Measurements from ENCODE around the gene CBY1. TPM values are rescaled to one million over a fixed set of nuclear protein-coding genes. Genes with fewer than 3 reads are reported as not detected.

Gene CBY1
- total RNA-seq, 1 donor from 2014 or later: 25.0 TPM

GRCh38 chr22:38699784-38700183, 43.3 kb downstream of the CBY1 start:
- H3K27me3 ChIP-seq (ENCODE audit: control insufficient read depth, insufficient read depth, low read length): no peaks in the 10 kb centered on the region
- H3K36me3 ChIP-seq (ENCODE audit: control insufficient read depth, insufficient read depth, low read length): no peaks in the 10 kb centered on the region
- peak overlapping the region; percentile 59 for H3K4me3 ChIP-seq (ENCODE audit: low read depth, low read length)
- TF ChIP-seq, protein P1, sequence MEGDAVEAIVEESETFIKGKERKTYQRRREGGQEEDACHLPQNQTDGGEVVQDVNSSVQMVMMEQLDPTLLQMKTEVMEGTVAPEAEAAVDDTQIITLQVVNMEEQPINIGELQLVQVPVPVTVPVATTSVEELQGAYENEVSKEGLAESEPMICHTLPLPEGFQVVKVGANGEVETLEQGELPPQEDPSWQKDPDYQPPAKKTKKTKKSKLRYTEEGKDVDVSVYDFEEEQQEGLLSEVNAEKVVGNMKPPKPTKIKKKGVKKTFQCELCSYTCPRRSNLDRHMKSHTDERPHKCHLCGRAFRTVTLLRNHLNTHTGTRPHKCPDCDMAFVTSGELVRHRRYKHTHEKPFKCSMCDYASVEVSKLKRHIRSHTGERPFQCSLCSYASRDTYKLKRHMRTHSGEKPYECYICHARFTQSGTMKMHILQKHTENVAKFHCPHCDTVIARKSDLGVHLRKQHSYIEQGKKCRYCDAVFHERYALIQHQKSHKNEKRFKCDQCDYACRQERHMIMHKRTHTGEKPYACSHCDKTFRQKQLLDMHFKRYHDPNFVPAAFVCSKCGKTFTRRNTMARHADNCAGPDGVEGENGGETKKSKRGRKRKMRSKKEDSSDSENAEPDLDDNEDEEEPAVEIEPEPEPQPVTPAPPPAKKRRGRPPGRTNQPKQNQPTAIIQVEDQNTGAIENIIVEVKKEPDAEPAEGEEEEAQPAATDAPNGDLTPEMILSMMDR (IDR thresholded peaks at IDR 0.05; ENCODE audit: insufficient read depth, low read length, poor library complexity, severe bottlenecking): no peak
- no peak for DNase-seq (ENCODE audit: low read depth)

- Histone ChIP-seq H3K4me3 (ENCODE audit: low read depth, low read length) (peak overlapping the region; percentile 59), H3K36me3 (ENCODE audit: control insufficient read depth, insufficient read depth, low read length) (no peaks in the 10 kb centered on the region), H3K27me3 (ENCODE audit: control insufficient read depth, insufficient read depth, low read length) (no peaks in the 10 kb centered on the region)
- TF ChIP-seq, protein P1 (IDR thresholded peaks at IDR 0.05; ENCODE audit: insufficient read depth, low read length, poor library complexity, severe bottlenecking): no peak
- no peak for DNase-seq (ENCODE audit: low read depth)
Measured at GRCh38 chr22:38700270-38700788, 43.9 kb downstream of the CBY1 start.

GRCh38 chr22:38700789-38701628, 44.6 kb downstream of the CBY1 start, which contains the start of gene JOSD1:
TSS of gene JOSD1 (minus strand) at chr22:38700943. CDS start at chr22:38699987, 956 bp downstream.
- no peaks in the 10 kb centered on the region for H3K36me3 ChIP-seq (ENCODE audit: control insufficient read depth, insufficient read depth, low read length)
- peak; percentile 56 for DNase-seq (ENCODE audit: low read depth)
- TF ChIP-seq, protein P1 (IDR thresholded peaks at IDR 0.05; ENCODE audit: insufficient read depth, low read length, poor library complexity, severe bottlenecking): no peak
- H3K27me3 ChIP-seq (ENCODE audit: control insufficient read depth, insufficient read depth, low read length): no peaks in the 10 kb centered on the region
- H3K4me3 ChIP-seq (ENCODE audit: low read depth, low read length): peak within 1 kb of the TSS; percentile 59

DNA sequence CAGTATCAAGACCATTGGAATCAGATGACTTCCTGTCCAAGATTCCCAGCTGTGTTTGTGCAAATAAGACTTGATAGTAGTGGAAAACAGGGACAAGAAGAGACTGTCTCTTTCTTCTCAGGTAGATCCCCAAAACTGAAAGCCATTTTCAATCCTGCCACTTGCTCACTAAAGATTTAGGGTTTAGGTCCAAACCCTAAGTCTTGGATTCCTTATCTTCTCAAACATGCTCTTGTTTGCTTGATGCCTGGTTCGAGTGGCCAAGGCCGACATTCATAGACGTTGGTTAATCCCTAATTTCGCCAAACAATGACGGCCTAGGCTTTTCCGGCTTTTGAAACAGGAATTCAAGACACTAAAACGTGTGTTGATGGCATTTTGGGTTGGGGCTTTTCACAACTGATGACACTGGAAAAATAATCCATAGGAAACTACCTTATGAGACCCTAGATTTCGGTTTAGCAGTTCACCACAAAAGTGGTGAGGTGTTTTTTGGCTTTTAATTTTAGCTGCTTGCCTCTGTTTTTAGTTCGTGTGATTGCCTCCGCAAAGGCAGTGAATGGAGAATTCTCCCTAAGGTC, 48.3 kb downstream of the CBY1 start:
- no peaks in the 10 kb centered on the region for H3K36me3 ChIP-seq (ENCODE audit: control insufficient read depth, insufficient read depth, low read length)
- TF ChIP-seq, protein P1 (IDR thresholded peaks at IDR 0.05; ENCODE audit: insufficient read depth, low read length, poor library complexity, severe bottlenecking): no peak
- H3K4me3 ChIP-seq (ENCODE audit: low read depth, low read length): peak overlapping the region; percentile 28
- DNase-seq (ENCODE audit: low read depth): no peak
- no peaks in the 10 kb centered on the region for H3K27me3 ChIP-seq (ENCODE audit: control insufficient read depth, insufficient read depth, low read length)

DNA sequence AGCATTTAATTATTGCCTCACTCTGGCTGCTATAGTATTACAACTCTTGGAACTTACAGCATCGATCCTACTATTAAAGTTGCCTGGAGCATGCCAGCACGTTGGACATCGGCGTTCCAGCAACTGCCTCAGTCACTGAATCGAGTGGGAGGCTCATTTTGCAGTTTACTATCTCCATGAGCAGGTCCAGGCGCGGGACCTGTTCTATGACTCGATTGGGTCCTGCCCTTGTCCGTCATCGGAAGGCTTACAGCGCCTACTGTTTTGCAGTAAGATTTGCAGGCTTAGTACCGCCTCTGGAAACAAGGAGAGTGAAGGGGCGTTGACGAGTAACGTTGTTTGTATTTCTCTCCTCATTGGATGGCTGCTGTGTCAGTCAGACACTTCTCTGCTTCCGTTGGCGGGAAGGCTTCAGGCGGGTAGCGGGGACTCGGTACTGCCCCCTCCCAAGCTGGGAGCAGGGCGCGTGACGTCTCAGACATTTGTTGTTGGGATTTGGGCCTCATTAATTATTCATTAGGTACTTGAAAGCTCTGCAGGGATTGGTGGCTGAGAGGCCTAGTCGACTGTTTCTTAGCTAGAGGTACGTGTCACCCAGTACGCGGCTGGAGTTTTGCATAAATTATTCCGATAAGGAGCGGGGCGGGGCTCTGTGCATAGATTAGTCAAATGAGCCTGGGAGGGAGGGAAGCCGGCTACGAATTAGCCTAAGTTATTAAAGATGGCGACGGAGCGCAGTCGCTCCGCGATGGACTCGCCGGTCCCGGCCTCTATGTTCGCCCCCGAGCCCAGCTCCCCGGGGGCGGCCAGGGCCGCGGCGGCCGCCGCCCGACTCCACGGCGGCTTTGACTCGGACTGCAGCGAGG, 49.0 kb downstream of the CBY1 start, which contains the start of gene GTPBP1:
GTPBP1 (plus strand) TSS at position 710 of the 866 bp plus-strand sequence; CDS start at position 722, 12 bp downstream.
- peak within 1 kb of the TSS; percentile 98 for H3K4me3 ChIP-seq (ENCODE audit: low read depth, low read length)
- H3K27me3 ChIP-seq (ENCODE audit: control insufficient read depth, insufficient read depth, low read length): no peaks in the 10 kb centered on the region
- TF ChIP-seq, protein P1 (IDR thresholded peaks at IDR 0.05; ENCODE audit: insufficient read depth, low read length, poor library complexity, severe bottlenecking): no peak
- peak; percentile 99 for DNase-seq (ENCODE audit: low read depth)
- H3K36me3 ChIP-seq (ENCODE audit: control insufficient read depth, insufficient read depth, low read length): no peaks in the 10 kb centered on the region
